Right ventricle myocardium inferior (tissue), 1 donor: Measurements from ENCODE around the gene POLRMT. TPM values are rescaled to one million over a fixed set of nuclear protein-coding genes. Genes with fewer than 3 reads are reported as not detected.
"Not testable (repeated sequence)": the region's sequence is repeated elsewhere in the genome, so short reads cannot be mapped to it uniquely, and the experiment has no call there.

ENCODE experiments used
- ATAC-seq: fragments of 200-7000 bp; cut with Tn5 transposase; one replicate; pipeline ENCODE4 v1.9.1; 2020; ENCODE audit warnings: mild to moderate bottlenecking, moderate library complexity
- DNase-seq: peaks from one replicate; pipeline ENCODE4 v3.0.0; 2021; ENCODE audit errors: missing footprints
- intact Hi-C: fragments of 100-400 bp; cut with DNase I; formaldehyde crosslinking; loops from one replicate; pipeline ENCODE4 v1.11.0; 2022
- long read RNA-seq: library from polyadenylated mRNA; unstranded; transcript quantifications from one replicate; pipeline ENCODE4 v2.0.0, GENCODE V29; 2021
- total RNA-seq: library from RNA; stranded (reverse); fragmentation: NEBNext Ultra II Directional; extraction: Animal tissue kit (Norgen Biotek cat#: 25700); gene quantifications from one replicate; pipeline ENCODE4 v1.2.1, GENCODE V29; 2021
- donor health status: DM: no; HTN: yes; CAD: no; lungs with severe emphysema.

POLRMT gene
- 51.2 TPM for total RNA-seq
- long read RNA-seq, transcript POLRMT-202 (21 exons, 3,835 nt), result major isoform, 75 of 145 reads
- long read RNA-seq, partial matches to known transcripts, result 48 of 145 reads
- long read RNA-seq, other reads (novel, unspliced or antisense), result 22 of 145 reads

- ATAC-seq, result peak; percentile 98
- peak; percentile 98 for DNase-seq
- intact Hi-C loops, result loop anchor here (5.0 kb wide), 2 partner anchors 61 to 101 kb away; partner anchors contain the start of genes BSG and CDC34
Observed at GRCh38 chr19:633068-633785, at the start of gene POLRMT. Gene POLRMT, minus strand, starts transcription at chr19:633537. Its CDS starts 25 bp downstream, at chr19:633512.

- intact Hi-C loops, result no loop called here
- ATAC-seq (no peak), DNase-seq (no peak)
Observed at GRCh38 chr19:682678-683320, 49.5 kb upstream of the POLRMT start.

GRCh38 chr19:681029-682019 is 48.0 kb upstream of the POLRMT start:
- ATAC-seq, result no peak
- intact Hi-C loops, result no loop called here
- peak; percentile 82 for DNase-seq

- ATAC-seq (peak; percentile 89), DNase-seq (peak; percentile 100)
- intact Hi-C loops, result loop anchor here (1.0 kb wide), 1 partner anchor 17 kb away; the partner anchor contains the start of gene RNF126
Observed at GRCh38 chr19:680287-681028, 47.1 kb upstream of the POLRMT start.

GRCh38 chr19:679418-680286 is 46.3 kb upstream of the POLRMT start:
- peak; percentile 23 for ATAC-seq
- DNase-seq, result peak; percentile 88
- intact Hi-C loops, result loop anchor here (1.0 to 5.0 kb wide), 2 partner anchors 16 to 33 kb away; partner anchors contain the start of gene RNF126

GRCh38 chr19:678791-679388 is 45.6 kb upstream of the POLRMT start:
- ATAC-seq, result no peak
- DNase-seq, result no peak
- intact Hi-C loops, result loop anchor here (5.0 kb wide), 1 partner anchor 33 kb away; no protein-coding TSS in a partner anchor

- intact Hi-C loops, result loop anchor here (5.0 kb wide), 1 partner anchor 34 kb away; no protein-coding TSS in a partner anchor
- DNase-seq (no peak), ATAC-seq (no peak)
Observed at GRCh38 chr19:677601-678436, 44.5 kb upstream of the POLRMT start.

GRCh38 chr19:677201-677600 is 43.9 kb upstream of the POLRMT start:
- DNase-seq (no peak), ATAC-seq (no peak)
- intact Hi-C loops, result loop anchor here (5.0 kb wide), 1 partner anchor 35 kb away; no protein-coding TSS in a partner anchor

GRCh38 chr19:676339-677105 is 43.2 kb upstream of the POLRMT start, which contains the start of gene FSTL3:
Gene FSTL3, plus strand, starts transcription at chr19:676392. Its CDS starts 32 bp downstream, at chr19:676424.
- no peak for ATAC-seq
- DNase-seq, result no peak
- intact Hi-C loops, result loop anchor here (5.0 kb wide), 1 partner anchor 36 kb away; no protein-coding TSS in a partner anchor

- ATAC-seq (no peak), DNase-seq (no peak)
- intact Hi-C loops, result loop anchor here (5.0 kb wide), 1 partner anchor 36 kb away; no protein-coding TSS in a partner anchor
Observed at GRCh38 chr19:676007-676338, 42.6 kb upstream of the POLRMT start.

- DNase-seq (no peak), ATAC-seq (peak; percentile 29)
- intact Hi-C loops, result loop anchor here (5.0 kb wide), 1 partner anchor 38 kb away; no protein-coding TSS in a partner anchor
Observed at GRCh38 chr19:674282-675151, 41.2 kb upstream of the POLRMT start.

GRCh38 chr19:670609-671075 is 37.3 kb upstream of the POLRMT start:
- intact Hi-C loops, result no loop called here
- ATAC-seq, result no peak
- DNase-seq, result no peak

GRCh38 chr19:668675-669434 is 35.5 kb upstream of the POLRMT start:
- ATAC-seq, DNase-seq, intact Hi-C loops: not testable (repeated sequence)
